Measurements from ENCODE around the gene AGR2. TPM values are rescaled to one million over a fixed set of nuclear protein-coding genes. Genes with fewer than 3 reads are reported as not detected.

The AGR2 gene
- total RNA-seq, 1 experiment from 2014 or later = not detected

GRCh38 chr7:16745645-16746044 lies 59.2 kb downstream of the AGR2 start:
- Histone ChIP-seq H4K8ac (replicated peaks; ENCODE audit: insufficient read length, low read depth, low read length) (no peak overlapping the region), H3K27ac (ENCODE audit: insufficient read length, low read depth, low read length) (no peak overlapping the region), H2BK15ac (ENCODE audit: low read depth, low read length) (no peak overlapping the region), H3T11ph (ENCODE audit: low read length) (no peak overlapping the region), H3K18ac (ENCODE audit: insufficient read length, low read depth, low read length) (no peak overlapping the region), H2AK5ac (ENCODE audit: insufficient read length, low read length) (no peak overlapping the region), H3K4ac (ENCODE audit: low read depth, low read length) (no peak overlapping the region), H3K9ac (ENCODE audit: extremely low read depth, insufficient read length, low read length) (no peak overlapping the region), H3K79me1 (ENCODE audit: insufficient read depth, low read depth, low read length, poor library complexity, severe bottlenecking) (no peaks in the 10 kb centered on the region), H3K4me2 (ENCODE audit: insufficient read depth, insufficient read length, low read length) (no peak overlapping the region), H3K14ac (ENCODE audit: insufficient read depth, low read length) (no peak overlapping the region), H2AFZ (ENCODE audit: low read length) (no peak overlapping the region), H2BK5ac (ENCODE audit: insufficient read length, low read length) (no peak overlapping the region), H3K23ac (ENCODE audit: insufficient read length, low read depth, low read length) (no peak overlapping the region), H3K4me1 (ENCODE audit: insufficient read depth, low read length) (peaks cover 5% of the 10 kb centered on the region; the same call in 1 of the 2 replicates), H2BK120ac (ENCODE audit: low read depth, low read length, poor library complexity, severe bottlenecking) (no peak overlapping the region), H4K91ac (ENCODE audit: insufficient read length, low read depth, low read length) (no peak overlapping the region), H4K5ac (ENCODE audit: insufficient read length, low read depth, low read length) (no peak overlapping the region), H3K27me3 (ENCODE audit: insufficient read depth, low read length) (no peaks in the 10 kb centered on the region), H3K56ac (ENCODE audit: insufficient read length, low read depth, low read length) (no peak overlapping the region), H2BK20ac (ENCODE audit: low read depth, low read length, poor library complexity, severe bottlenecking) (no peak overlapping the region), H3K23me2 (ENCODE audit: insufficient read length, low read depth, low read length, poor library complexity, severe bottlenecking) (no peaks in the 10 kb centered on the region), H4K20me1 (ENCODE audit: control insufficient read depth, insufficient read depth, insufficient read length) (no peaks in the 10 kb centered on the region), H2BK12ac (ENCODE audit: insufficient read length, low read depth, low read length) (no peak overlapping the region), H3K9me3 (ENCODE audit: control insufficient read depth, low read depth, low read length) (no peaks in the 10 kb centered on the region), H3K79me2 (ENCODE audit: insufficient read depth, low read length) (no peaks in the 10 kb centered on the region)
- no CpG with 5 or more reads among the region's 2 CpGs for WGBS (ENCODE audit: extremely low coverage, insufficient read length, low lambda C conversion rate)
- Mint-ChIP-seq H3K27ac (peak overlapping the region in 1 of 3 experiments; percentile 86; a peak in 2 of 7 replicates), H3K27me3 (ENCODE audit: low read depth) (no peaks in the 10 kb centered on the region; the same call in 1 of the 2 replicates), H3K4me3 (no peak overlapping the region), H3K9me3 (no peaks in the 10 kb centered on the region), H3K36me3 (ENCODE audit: insufficient read depth in 1 of 3, low read depth in 3 of 3) (no peaks in the 10 kb centered on the region), H3K4me1 (peaks cover 17 to 21% of the 10 kb centered on the region in 2 experiments)
- DNase-seq = no peak
- no peak for TF ChIP-seq CTCF (conservative IDR thresholded peaks at IDR 0.05)
